ENCODE results near the gene TTBK2. TPM values are rescaled to one million over a fixed set of nuclear protein-coding genes. Genes with fewer than 3 reads are reported as not detected.

TTBK2 gene
- total RNA-seq, 4 donors from 2014 or later, result 6.0 to 16.2 (median 11.9) TPM

DNA sequence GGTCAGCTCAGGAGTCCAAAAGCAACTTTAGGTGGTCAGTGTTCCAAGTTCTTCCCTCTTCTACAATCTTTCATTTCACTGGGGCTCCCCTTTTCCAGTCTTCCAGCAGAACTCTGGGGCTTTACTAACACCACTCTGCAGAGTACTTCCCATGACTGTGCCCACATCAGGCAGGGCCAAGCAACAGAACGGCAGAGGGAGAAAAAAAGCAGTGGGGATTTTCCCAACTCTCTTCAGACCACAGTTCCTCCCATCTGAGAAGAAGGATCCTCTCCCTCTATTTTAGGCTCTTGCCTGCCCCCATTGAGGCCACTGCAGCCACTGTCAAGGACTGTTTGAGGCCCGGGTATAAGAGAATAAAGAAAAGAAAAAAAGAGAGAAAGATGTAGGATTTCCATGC lies 70.7 kb downstream of the TTBK2 start:
- DNase-seq (ENCODE audit: low spot score in 2 of 2), result no peak
- 71 to 84% methylated on average over 2 of the region's 2 CpGs for WGBS, 2 donors
- TF ChIP-seq CTCF (IDR thresholded peaks at IDR 0.05), result no peak
- TF ChIP-seq POLR2A (IDR thresholded peaks at IDR 0.05), result no peak
- intact Hi-C loops (cut with DNase I; ENCODE audit: low total_unique reads), result no loop called here
- no peak overlapping the region for H3K4me3 ChIP-seq (ENCODE audit: low read depth, poor library complexity, severe bottlenecking)

DNA sequence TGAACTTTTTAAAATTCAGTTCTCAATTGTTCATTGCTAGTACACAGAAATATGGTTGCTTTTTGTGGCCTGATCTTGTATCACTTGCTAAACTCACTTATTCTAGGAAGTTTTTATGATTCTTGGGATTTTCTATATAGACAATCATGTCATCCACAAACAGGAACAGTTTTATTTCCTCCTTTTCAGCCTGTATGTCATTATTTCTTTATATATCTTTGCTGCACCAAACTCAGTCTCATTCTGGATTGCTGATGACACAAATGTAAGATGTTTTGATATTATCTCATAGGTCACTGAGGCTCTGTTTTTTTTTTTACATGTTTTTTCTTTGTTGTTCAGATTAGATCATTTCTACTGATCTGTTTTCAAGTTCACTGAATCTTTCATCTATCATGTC lies 71.7 kb downstream of the TTBK2 start:
- TF ChIP-seq CTCF (IDR thresholded peaks at IDR 0.05), result no peak
- no peak for TF ChIP-seq POLR2A (IDR thresholded peaks at IDR 0.05)
- DNase-seq (ENCODE audit: low spot score in 2 of 2), result no peak
- intact Hi-C loops (cut with DNase I; ENCODE audit: low total_unique reads), result no loop called here
- no peak overlapping the region for H3K4me3 ChIP-seq (ENCODE audit: low read depth, poor library complexity, severe bottlenecking)

GRCh38 chr15:42846647-42847046 lies 73.9 kb downstream of the TTBK2 start:
- WGBS, 2 donors, result 75 to 79% methylated on average over 1 of the region's 1 CpG
- intact Hi-C loops (cut with DNase I; ENCODE audit: low total_unique reads), result no loop called here
- no peak for TF ChIP-seq POLR2A (IDR thresholded peaks at IDR 0.05)
- no peak for DNase-seq (ENCODE audit: low spot score in 2 of 2)
- no peak overlapping the region for H3K4me3 ChIP-seq (ENCODE audit: low read depth, poor library complexity, severe bottlenecking)

DNA sequence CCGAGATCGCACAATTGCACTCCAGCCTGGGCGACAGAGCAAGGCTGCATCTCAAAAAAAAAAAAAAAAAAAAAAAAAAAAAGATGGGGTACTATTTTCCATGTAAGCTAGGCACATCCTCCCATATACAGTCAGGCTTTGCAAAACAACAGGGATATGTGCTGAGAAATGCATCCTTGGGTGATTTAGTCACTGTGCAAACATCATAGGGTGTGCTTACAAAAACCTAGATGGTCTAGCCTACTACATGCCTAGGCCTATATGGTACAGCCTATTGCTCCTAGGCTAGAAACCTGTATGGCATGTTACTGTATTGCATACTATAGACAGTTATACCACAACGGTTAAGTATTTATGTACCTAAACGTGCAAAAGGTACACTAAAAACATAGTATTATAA lies 75.0 kb downstream of the TTBK2 start:
- TF ChIP-seq POLR2A (IDR thresholded peaks at IDR 0.05) (no peak), CTCF (IDR thresholded peaks at IDR 0.05) (no peak)

GRCh38 chr15:42843699-42844098 lies 76.9 kb downstream of the TTBK2 start:
- TF ChIP-seq CTCF (IDR thresholded peaks at IDR 0.05) (no peak), POLR2A (IDR thresholded peaks at IDR 0.05) (no peak)
- DNase-seq (ENCODE audit: low spot score in 2 of 2), result no peak
- H3K4me3 ChIP-seq (ENCODE audit: low read depth, poor library complexity, severe bottlenecking), result no peak overlapping the region
- 94 to 99% methylated on average over 4 of the region's 4 CpGs for WGBS, 2 donors
- intact Hi-C loops (cut with DNase I; ENCODE audit: low total_unique reads), result no loop called here

More for the DNA sequence above, 75.0 kb downstream of the TTBK2 start:
- DNase-seq (ENCODE audit: low spot score in 2 of 2), result no peak
- intact Hi-C loops (cut with DNase I; ENCODE audit: low total_unique reads), result no loop called here
- H3K4me3 ChIP-seq (ENCODE audit: low read depth, poor library complexity, severe bottlenecking), result no peak overlapping the region
- 93 to 94% methylated on average over 5 of the region's 5 CpGs for WGBS, 2 donors

GRCh38 chr15:42836251-42836650 lies 84.3 kb downstream of the TTBK2 start:
- DNase-seq (ENCODE audit: low spot score in 2 of 2), result no peak
- intact Hi-C loops (cut with DNase I; ENCODE audit: low total_unique reads), result no loop called here
- TF ChIP-seq CTCF (IDR thresholded peaks at IDR 0.05), result no peak
- no peak for TF ChIP-seq POLR2A (IDR thresholded peaks at IDR 0.05)
- 97% methylated on average over 1 of the region's 1 CpG for WGBS, 2 donors
- H3K4me3 ChIP-seq (ENCODE audit: low read depth, poor library complexity, severe bottlenecking), result no peak overlapping the region
